ENCODE results near the gene AMACR. TPM values are rescaled to one million over a fixed set of nuclear protein-coding genes. Genes with fewer than 3 reads are reported as not detected.

The AMACR gene
- total RNA-seq, 1 donor from 2014 or later, result 6.0 TPM

DNA sequence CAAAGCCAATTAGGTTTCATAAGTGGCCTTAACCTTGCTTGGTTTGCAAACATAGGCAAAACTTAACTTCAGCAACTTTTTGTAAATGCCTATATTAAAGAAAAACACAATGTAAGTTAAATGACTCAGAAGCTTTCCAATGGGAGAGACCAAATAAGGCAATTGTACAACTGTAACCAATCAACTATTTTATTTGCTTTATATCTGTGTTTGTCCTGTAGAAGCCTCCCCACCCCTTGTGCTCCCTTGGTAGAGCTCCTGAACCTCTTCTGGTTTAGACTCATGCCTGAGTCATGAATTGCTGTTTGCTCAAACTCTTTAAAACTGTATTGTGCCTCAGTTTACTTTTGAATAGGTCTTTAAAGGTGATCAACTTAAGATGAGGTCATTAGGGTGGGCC lies 38.1 kb upstream of the AMACR start:
- Mint-ChIP-seq H3K36me3 (ENCODE audit: low read depth) (peaks cover 13% of the 10 kb centered on the region), H3K4me3 (no peak overlapping the region), H3K27ac (no peak overlapping the region), H3K4me1 (peaks cover 17% of the 10 kb centered on the region), H3K27me3 (no peaks in the 10 kb centered on the region), H3K9me3 (no peaks in the 10 kb centered on the region)
- CTCF ChIA-PET, result no interaction called here
- no peak for ATAC-seq (ENCODE audit: low read depth)
- TF ChIP-seq, protein P1, sequence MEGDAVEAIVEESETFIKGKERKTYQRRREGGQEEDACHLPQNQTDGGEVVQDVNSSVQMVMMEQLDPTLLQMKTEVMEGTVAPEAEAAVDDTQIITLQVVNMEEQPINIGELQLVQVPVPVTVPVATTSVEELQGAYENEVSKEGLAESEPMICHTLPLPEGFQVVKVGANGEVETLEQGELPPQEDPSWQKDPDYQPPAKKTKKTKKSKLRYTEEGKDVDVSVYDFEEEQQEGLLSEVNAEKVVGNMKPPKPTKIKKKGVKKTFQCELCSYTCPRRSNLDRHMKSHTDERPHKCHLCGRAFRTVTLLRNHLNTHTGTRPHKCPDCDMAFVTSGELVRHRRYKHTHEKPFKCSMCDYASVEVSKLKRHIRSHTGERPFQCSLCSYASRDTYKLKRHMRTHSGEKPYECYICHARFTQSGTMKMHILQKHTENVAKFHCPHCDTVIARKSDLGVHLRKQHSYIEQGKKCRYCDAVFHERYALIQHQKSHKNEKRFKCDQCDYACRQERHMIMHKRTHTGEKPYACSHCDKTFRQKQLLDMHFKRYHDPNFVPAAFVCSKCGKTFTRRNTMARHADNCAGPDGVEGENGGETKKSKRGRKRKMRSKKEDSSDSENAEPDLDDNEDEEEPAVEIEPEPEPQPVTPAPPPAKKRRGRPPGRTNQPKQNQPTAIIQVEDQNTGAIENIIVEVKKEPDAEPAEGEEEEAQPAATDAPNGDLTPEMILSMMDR (IDR thresholded peaks at IDR 0.05), result no peak
- DNase-seq, result no peak
- POLR2A ChIA-PET, result no interaction called here
- intact Hi-C loops (cut with micrococcal nuclease), result no loop called here

DNA sequence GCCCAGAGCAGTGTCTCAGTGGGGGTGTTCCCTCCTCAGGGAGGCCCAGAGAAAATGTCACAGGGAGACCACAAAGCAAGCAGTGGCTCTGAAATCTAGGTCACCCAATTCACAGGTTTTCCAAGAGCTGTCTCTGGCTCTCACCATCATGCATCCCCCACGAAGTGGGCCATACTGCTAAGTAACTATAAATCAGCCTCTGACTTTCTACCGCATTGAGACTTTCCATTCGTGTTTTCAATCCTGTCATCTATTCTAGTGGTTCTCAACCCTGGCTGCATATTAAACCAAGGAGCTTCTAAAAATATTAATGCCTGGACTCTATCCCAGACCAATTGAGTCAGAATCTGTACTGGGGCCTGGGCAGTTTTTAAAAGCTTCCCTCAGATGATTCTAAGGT lies 37.2 kb upstream of the AMACR start:
- Mint-ChIP-seq H3K4me1 (peaks cover 17% of the 10 kb centered on the region), H3K27me3 (no peaks in the 10 kb centered on the region), H3K9me3 (no peaks in the 10 kb centered on the region), H3K36me3 (ENCODE audit: low read depth) (peaks cover 4% of the 10 kb centered on the region), H3K4me3 (no peak overlapping the region), H3K27ac (no peak overlapping the region)
- ATAC-seq (ENCODE audit: low read depth) (no peak), DNase-seq (no peak)
- intact Hi-C loops (cut with micrococcal nuclease), result no loop called here
- ChIA-PET CTCF (no interaction called here), POLR2A (no interaction called here)
- TF ChIP-seq, protein P1 (IDR thresholded peaks at IDR 0.05), result no peak

DNA sequence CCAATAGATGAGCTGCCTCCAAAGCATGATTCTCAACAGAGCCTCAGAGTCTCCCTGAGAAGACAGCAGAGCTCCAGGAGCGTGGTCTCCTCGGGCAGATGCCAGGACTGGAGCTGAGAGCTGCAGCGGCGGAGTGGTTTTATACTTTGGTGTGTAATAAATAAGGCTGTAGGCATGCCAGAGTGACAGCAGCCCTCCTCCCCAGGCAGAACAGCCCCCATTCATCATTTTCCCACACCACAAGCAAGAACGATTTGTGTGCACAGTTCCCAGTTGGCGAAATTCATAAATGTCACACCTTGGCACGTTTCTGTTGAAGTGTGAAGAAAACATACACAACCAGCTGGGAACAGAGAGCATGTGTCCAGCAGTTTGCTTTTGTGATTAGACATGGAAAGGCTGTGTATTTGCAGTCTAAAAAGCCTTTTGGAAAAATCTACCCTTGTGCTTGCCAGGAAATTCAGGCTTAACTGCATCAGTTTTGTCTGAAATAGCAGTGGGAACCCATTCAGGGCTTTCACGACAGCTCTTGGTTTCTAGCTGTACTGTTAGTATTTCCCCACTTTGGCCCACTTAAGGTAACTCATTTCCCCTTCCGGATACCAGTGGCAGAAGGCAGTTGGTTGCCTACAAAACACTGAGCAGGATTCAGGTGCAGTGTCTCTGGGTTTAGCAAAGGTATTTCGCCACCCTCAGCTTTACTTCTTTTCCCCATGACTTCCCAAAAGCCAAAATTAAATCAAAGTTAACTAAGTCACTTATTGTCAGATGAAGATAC lies 35.4 kb upstream of the AMACR start, which contains the start of gene C1QTNF3:
C1QTNF3 (minus strand) TSS at position 115 of the 778 bp plus-strand sequence; CDS start at position 27, 88 bp downstream.
- TF ChIP-seq, protein P1 (IDR thresholded peaks at IDR 0.05), result no peak
- ChIA-PET POLR2A (no interaction called here), CTCF (no interaction called here)
- Mint-ChIP-seq H3K27ac (no peak within 1 kb of the TSS), H3K4me1 (peaks cover 17% of the 10 kb centered on the region), H3K4me3 (no peak within 1 kb of the TSS), H3K27me3 (no peaks in the 10 kb centered on the region), H3K9me3 (no peaks in the 10 kb centered on the region), H3K36me3 (ENCODE audit: low read depth) (no peaks in the 10 kb centered on the region)
- ATAC-seq (ENCODE audit: low read depth) (no peak), DNase-seq (no peak)
- intact Hi-C loops (cut with micrococcal nuclease), result no loop called here

DNA sequence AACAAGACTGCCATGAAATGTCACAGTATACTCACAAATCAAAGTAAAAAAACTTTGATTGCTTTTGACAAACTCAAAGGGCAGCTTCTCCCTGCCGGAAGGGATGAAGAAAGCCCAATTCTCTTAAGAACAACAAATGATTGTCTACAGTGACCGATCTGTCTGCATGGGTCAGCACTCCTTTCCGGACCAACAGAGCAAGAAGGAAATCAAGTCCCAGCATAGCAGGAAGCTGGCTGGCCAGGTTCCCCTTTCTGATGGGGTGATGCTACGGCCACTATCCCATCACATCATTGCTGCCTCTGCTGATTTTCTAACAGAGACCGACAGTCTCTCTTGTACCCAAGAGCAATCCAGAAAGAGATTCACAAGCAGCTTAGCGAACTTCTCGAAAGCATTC lies 34.5 kb upstream of the AMACR start:
- ATAC-seq (ENCODE audit: low read depth) (no peak), DNase-seq (no peak)
- Mint-ChIP-seq H3K27ac (no peak overlapping the region), H3K27me3 (no peaks in the 10 kb centered on the region), H3K4me1 (peaks cover 17% of the 10 kb centered on the region), H3K36me3 (ENCODE audit: low read depth) (no peaks in the 10 kb centered on the region), H3K4me3 (no peak overlapping the region), H3K9me3 (no peaks in the 10 kb centered on the region)
- intact Hi-C loops (cut with micrococcal nuclease), result no loop called here
- ChIA-PET POLR2A (no interaction called here), CTCF (no interaction called here)
- TF ChIP-seq, protein P1 (IDR thresholded peaks at IDR 0.05), result no peak

DNA sequence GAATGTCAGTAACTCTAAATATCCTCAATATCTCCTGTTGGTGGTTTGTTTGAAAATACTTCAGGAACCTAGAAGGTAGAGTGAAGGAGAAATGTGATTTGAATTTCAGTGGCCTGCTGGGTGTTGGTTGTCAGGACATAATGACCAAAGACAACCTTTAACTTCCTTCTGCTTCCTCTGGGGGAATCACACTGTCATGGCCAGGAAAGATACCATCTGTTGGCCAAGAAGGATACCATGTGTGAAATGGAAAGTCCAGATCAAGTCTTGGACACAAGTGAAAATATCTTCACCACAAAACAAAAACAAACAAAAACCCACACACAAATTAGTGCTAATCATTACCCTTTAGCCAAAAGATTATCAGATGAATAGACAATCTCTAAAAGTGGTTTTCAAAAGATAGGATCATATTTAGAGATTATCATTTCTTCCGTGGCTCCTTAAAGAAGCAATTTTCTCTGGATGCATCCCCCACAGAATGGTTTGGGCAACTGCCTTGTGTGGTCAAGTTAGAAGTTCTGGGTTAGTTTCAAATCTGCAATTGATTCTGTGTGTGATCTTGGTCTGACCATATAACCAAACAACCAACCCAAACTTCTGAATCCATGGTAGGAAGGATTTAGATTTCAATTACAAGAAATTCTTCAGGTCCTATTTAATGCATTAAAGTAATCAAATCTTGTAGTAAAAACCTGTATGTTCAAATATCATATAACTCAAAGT lies 33.6 kb upstream of the AMACR start:
- Mint-ChIP-seq H3K4me1 (peaks cover 17% of the 10 kb centered on the region), H3K27me3 (no peaks in the 10 kb centered on the region), H3K9me3 (no peaks in the 10 kb centered on the region), H3K36me3 (ENCODE audit: low read depth) (no peaks in the 10 kb centered on the region), H3K27ac (no peak overlapping the region), H3K4me3 (no peak overlapping the region)
- DNase-seq (no peak), ATAC-seq (ENCODE audit: low read depth) (no peak)
- intact Hi-C loops (cut with micrococcal nuclease), result no loop called here
- TF ChIP-seq, protein P1 (IDR thresholded peaks at IDR 0.05), result no peak
- ChIA-PET CTCF (no interaction called here), POLR2A (no interaction called here)

Data from activated B cell treated with CpG ODN at 0.5 μM for 24 hours (primary cell).